ENCODE results near the gene MAGI2.

MAGI2 gene

GRCh38 chr7:78148166-78148894 lies 1305.1 kb downstream of the MAGI2 start:
- DNase-seq (ENCODE audit: low read depth, low spot score) = no peak

DNA sequence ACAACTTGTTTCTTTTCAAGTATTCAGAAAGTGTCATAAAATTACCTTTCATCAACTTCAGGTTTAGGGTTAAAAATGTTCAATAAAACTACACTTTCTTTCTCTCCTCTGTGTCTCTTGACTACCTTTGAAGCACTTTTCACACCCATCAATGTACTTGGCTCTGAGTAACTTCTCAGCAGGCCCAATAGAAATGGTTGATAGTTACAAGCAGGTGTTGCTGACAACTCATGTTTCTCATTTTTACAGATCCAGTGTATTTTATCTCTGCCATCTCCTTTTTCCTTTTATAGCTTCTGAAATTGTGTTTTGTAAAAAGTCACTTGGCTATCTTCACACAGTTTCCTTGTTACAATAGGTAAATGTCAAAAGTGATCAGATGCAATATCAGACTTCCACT lies 1306.9 kb downstream of the MAGI2 start:
- DNase-seq (ENCODE audit: low read depth, low spot score) = no peak

DNA sequence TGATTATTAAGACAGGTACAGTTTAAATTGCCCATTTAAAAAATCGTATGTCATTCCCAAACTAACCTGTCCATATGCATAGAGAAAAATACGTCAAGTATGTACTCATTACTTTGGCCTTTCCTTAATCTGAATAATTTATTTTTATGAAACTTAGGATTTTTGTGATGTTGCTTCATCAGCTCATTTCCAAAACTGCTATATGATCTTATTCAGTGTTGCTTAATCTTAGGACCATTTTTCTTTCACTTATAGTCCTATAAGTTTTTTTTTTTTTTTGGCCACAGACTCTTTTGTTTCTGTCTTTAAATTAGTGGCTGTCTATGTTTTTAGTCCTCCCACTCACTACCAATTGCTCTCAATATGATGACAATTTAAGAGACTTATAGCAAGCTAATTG lies 1309.8 kb downstream of the MAGI2 start:
- DNase-seq (ENCODE audit: low read depth, low spot score) = no peak

DNA sequence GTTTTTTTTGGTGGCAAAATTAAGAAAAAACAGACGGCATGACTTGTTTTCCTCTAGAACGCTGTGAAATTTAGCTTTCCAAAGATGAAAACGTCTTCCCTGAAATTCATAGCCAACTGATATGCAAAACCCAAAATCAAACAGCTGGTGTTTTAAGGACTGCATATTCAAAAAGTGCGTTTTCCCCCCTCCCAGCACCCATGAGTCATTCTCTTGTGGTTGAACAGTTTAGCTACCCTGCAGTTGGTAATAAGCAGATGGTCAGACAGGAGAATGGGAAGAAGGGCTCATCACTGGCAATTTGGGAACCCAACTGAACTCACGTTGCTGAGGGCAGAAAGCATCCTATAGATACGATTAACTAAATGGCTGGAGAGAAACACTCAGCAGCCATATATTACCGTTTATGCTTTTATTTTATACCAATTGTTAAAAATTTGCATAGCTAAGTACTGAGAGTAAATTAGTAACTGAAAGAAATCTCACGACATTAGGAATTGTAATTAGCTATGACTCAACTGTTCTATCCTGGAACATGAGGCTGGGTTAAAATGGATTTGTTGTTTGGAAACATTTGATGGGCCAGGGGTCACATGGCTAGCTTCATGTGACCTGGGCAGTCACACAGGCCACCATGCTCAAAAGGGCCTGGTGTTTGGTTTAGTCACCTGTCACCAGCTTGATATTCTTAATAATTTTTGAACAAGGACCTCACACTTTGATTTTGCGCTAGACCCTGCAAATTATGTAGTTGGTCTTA lies 1311.8 kb downstream of the MAGI2 start:
- DNase-seq (ENCODE audit: low read depth, low spot score) = no peak

GRCh38 chr7:78140109-78140508 lies 1313.4 kb downstream of the MAGI2 start:
- DNase-seq (ENCODE audit: low read depth, low spot score) = no peak

DNA sequence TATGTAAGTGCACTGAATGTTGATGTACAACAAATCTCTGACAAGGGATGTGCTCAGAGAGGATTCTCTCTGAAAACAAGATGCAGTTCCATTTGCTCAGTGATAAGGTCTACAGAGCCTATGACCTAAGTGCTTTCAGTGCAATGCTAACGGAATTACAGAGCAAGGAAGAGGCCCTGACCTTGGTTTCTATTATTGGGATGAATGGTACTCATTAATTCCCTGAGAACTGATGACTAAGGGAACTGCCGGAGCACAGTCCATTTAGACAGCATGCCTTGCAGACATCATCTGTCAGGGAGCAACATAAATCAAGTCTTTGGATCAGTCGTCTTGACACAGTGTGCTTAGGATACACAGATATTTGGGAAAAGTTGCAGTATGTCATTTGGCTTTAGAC lies 1314.1 kb downstream of the MAGI2 start:
- no peak for DNase-seq (ENCODE audit: low read depth, low spot score)

DNA sequence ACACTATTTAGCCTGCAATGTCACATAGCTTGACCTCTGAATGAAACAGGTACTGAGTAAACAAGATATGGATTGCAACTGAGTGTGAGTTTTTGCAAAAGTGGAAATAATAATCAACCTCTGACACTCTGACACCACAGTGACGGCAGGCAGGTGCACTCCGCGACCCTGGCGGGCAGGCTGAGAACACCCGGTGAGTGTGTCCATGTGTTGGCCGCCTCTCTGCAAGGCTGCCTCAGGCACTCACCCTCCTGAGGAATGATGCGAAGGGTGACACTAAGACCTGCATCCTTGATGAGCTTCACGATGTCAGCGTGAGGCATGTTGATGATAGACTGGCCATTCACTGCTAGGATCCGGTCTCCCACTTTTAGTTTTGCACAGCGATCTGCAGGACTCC lies 1318.7 kb downstream of the MAGI2 start:
- no peak for DNase-seq (ENCODE audit: low read depth, low spot score)

GRCh38 chr7:78134256-78134655 lies 1319.2 kb downstream of the MAGI2 start:
- DNase-seq (ENCODE audit: low read depth, low spot score) = peak; percentile 13

GRCh38 chr7:78130446-78131215 lies 1322.8 kb downstream of the MAGI2 start:
- DNase-seq (ENCODE audit: low read depth, low spot score) = no peak

DNA sequence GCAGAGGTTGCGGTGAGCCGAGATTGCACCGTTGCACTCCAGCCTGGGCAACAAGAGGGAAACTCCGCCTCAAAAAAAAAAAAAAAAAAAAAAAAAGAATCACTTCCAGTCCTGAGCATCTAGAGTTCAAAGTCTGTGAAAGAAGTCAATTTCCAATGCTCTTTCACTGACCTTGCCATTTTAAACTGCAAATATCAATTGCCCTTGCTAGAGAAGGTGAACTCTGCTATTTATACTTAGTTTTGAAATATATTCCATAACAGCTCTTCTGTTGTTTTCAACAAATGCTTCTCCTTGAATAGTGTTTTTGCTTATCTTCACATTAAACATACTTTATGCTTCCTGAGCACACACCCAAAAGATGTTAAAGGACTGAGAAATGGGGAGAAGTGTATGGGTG lies 1323.6 kb downstream of the MAGI2 start:
- DNase-seq (ENCODE audit: low read depth, low spot score) = no peak

- DNase-seq (ENCODE audit: low read depth, low spot score) = no peak
These were observed 1326.5 kb downstream of the MAGI2 start for GRCh38 chr7:78127009-78127408.

DNA sequence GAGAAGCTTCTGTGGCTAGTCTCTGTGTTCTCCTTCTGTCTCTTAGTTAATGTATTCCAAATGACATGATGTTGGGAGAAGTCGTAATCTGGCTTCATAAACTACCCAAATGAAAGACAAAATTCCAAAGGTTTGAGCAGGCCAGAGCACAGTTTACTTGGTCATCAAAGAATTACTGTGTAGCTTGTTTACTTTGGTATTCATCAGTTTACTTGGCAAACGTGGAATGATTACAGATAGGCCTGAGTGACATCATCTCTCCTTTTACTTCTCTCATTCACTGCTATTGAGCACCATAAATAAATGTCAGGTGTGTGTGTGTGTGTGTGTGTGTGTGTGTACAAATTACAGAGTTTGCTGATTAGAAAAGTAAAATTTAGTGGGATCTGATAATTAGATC lies 1327.6 kb downstream of the MAGI2 start:
- DNase-seq (ENCODE audit: low read depth, low spot score) = no peak

GRCh38 chr7:78124216-78124615 lies 1329.3 kb downstream of the MAGI2 start:
- DNase-seq (ENCODE audit: low read depth, low spot score) = no peak

DNA sequence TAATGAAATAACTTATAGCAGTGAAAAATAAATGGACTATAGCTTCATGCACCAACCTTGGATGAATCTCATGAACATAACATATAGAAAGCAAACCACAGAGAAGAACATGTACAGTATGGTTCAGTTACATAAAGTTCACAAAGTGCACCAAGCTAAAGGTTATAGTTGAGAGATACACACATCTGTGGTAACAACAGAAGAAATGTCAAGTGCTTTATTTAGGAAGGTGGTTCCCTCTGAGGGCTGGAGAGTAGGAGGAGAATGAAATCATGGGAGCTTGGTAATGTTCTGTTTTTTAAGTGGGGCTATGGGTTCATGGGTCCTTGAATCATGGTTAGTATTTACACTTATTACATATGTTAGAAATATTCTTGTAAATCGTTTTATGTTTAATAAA lies 1331.6 kb downstream of the MAGI2 start:
- no peak for DNase-seq (ENCODE audit: low read depth, low spot score)

DNA sequence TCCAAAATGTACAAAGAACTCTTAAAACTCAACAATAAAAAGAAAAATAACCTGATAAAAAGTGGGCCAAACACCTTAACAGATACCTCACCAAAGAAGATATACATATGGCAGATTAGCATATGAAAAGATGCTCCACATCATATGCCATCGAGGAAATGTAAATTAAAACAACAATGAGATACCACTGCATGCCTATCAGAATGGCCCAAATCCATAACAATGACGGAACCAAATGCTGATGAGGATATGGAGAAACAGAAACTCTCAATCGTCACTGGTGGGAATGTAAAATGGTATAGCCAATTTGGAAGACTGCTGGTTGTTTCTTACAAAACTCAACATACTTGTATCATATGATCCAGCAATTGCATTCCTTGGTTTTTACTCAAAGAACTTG lies 1335.0 kb downstream of the MAGI2 start:
- no peak for DNase-seq (ENCODE audit: low read depth, low spot score)

GRCh38 chr7:78115876-78116275 lies 1337.6 kb downstream of the MAGI2 start:
- DNase-seq (ENCODE audit: low read depth, low spot score) = no peak

- no peak for DNase-seq (ENCODE audit: low read depth, low spot score)
These were observed 1338.5 kb downstream of the MAGI2 start for GRCh38 chr7:78114993-78115392.

- no peak for DNase-seq (ENCODE audit: low read depth, low spot score)
These were observed 1341.0 kb downstream of the MAGI2 start for GRCh38 chr7:78112488-78112887.

DNA sequence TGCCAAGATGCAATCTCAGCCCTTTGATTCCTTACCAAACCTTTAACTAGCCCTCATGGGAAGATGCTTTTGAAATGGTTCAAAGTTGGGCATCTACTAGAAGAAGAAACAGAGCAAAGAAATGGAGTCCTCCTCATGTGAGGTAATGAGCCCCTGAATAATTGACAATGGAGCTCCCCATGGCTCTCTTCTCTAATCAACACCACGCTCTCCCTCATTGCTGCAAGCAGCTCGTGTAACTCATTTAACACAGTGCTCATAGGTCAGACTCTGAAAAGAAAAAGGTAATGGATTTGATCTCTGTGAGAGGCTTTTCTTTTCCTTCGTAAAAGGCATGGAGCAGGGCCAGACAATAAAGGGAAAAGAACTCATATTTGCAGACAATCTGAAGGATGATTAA lies 1342.1 kb downstream of the MAGI2 start:
- no peak for DNase-seq (ENCODE audit: low read depth, low spot score)

DNA sequence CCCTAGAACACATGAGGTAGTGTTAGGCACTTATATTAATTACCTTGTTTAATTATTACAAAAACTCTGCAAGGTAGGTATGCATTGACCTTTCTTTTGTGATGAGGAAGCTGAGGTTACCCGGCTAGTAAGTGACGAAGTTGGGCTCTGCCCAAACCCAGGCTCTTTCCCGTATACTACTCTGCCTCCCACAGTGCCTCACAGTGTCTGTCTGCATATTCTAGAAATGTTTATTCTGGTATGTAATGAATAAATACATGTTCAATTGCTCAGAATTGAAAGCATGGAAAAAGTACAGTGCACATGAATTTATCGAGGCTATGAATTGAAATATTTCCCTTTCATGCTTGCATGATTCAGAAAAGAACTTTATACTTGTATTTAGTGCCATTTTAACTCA lies 1350.0 kb downstream of the MAGI2 start:
- no peak for DNase-seq (ENCODE audit: low read depth, low spot score)

- DNase-seq (ENCODE audit: low read depth, low spot score) = no peak
These were observed 1352.4 kb downstream of the MAGI2 start for GRCh38 chr7:78101076-78101475.

GRCh38 chr7:78099715-78100394 lies 1353.6 kb downstream of the MAGI2 start:
- no peak for DNase-seq (ENCODE audit: low read depth, low spot score)
